ENCODE results near the gene ELAPOR2.

DNA sequence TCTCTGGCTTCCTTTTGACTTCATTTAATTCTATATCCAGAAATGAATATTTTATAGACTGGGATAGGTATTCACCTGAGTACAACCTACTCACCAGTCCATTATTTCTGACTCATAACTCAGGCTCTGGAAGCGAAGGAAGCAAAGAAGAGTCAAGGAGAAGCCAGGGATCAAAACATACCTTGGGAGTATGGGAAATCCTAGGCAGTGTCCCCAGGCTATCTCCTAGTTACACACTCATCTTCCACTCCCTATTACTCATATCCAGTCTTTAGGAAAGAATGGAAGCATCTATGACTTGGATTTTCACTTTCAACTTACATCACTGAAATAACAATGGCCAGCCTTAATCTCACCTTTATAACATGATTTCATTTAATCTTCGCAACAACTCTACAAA, 40.9 kb upstream of the ELAPOR2 start:
- TF ChIP-seq, protein P1, sequence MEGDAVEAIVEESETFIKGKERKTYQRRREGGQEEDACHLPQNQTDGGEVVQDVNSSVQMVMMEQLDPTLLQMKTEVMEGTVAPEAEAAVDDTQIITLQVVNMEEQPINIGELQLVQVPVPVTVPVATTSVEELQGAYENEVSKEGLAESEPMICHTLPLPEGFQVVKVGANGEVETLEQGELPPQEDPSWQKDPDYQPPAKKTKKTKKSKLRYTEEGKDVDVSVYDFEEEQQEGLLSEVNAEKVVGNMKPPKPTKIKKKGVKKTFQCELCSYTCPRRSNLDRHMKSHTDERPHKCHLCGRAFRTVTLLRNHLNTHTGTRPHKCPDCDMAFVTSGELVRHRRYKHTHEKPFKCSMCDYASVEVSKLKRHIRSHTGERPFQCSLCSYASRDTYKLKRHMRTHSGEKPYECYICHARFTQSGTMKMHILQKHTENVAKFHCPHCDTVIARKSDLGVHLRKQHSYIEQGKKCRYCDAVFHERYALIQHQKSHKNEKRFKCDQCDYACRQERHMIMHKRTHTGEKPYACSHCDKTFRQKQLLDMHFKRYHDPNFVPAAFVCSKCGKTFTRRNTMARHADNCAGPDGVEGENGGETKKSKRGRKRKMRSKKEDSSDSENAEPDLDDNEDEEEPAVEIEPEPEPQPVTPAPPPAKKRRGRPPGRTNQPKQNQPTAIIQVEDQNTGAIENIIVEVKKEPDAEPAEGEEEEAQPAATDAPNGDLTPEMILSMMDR (IDR thresholded peaks at IDR 0.05) = no peak
- TF ChIP-seq EP300 (IDR thresholded peaks at IDR 0.05; ENCODE audit: borderline replicate concordance in 1 of 2, low read depth in 1 of 2, low read length in 1 of 2) (no peak), RAD21 (IDR thresholded peaks at IDR 0.05; ENCODE audit: low read length) (no peak), GATA2 (CRISPR knock-in tag; IDR thresholded peaks at IDR 0.05) (no peak), POLR2AphosphoS5 (IDR thresholded peaks at IDR 0.05; ENCODE audit: low read depth, low read length) (no peak)
- TF ChIP-seq, protein P2, sequence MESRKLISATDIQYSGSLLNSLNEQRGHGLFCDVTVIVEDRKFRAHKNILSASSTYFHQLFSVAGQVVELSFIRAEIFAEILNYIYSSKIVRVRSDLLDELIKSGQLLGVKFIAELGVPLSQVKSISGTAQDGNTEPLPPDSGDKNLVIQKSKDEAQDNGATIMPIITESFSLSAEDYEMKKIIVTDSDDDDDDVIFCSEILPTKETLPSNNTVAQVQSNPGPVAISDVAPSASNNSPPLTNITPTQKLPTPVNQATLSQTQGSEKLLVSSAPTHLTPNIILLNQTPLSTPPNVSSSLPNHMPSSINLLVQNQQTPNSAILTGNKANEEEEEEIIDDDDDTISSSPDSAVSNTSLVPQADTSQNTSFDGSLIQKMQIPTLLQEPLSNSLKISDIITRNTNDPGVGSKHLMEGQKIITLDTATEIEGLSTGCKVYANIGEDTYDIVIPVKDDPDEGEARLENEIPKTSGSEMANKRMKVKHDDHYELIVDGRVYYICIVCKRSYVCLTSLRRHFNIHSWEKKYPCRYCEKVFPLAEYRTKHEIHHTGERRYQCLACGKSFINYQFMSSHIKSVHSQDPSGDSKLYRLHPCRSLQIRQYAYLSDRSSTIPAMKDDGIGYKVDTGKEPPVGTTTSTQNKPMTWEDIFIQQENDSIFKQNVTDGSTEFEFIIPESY (IDR thresholded peaks at IDR 0.05; ENCODE audit: borderline replicate concordance, low read depth) = no peak
- TF ChIP-seq, protein P3, sequence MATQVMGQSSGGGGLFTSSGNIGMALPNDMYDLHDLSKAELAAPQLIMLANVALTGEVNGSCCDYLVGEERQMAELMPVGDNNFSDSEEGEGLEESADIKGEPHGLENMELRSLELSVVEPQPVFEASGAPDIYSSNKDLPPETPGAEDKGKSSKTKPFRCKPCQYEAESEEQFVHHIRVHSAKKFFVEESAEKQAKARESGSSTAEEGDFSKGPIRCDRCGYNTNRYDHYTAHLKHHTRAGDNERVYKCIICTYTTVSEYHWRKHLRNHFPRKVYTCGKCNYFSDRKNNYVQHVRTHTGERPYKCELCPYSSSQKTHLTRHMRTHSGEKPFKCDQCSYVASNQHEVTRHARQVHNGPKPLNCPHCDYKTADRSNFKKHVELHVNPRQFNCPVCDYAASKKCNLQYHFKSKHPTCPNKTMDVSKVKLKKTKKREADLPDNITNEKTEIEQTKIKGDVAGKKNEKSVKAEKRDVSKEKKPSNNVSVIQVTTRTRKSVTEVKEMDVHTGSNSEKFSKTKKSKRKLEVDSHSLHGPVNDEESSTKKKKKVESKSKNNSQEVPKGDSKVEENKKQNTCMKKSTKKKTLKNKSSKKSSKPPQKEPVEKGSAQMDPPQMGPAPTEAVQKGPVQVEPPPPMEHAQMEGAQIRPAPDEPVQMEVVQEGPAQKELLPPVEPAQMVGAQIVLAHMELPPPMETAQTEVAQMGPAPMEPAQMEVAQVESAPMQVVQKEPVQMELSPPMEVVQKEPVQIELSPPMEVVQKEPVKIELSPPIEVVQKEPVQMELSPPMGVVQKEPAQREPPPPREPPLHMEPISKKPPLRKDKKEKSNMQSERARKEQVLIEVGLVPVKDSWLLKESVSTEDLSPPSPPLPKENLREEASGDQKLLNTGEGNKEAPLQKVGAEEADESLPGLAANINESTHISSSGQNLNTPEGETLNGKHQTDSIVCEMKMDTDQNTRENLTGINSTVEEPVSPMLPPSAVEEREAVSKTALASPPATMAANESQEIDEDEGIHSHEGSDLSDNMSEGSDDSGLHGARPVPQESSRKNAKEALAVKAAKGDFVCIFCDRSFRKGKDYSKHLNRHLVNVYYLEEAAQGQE (IDR thresholded peaks at IDR 0.05; ENCODE audit: low read depth, low read length) = no peak

Measured in SK-N-SH (cell line).